HepG2 (cell line): ENCODE measurements around the gene TMEM214. TPM values are rescaled to one million over a fixed set of nuclear protein-coding genes. Genes with fewer than 3 reads are reported as not detected.
A peak's percentile ranks its signal among the peaks of the same experiment; 100 is the strongest.

Experiments
- ATAC-seq: fragments of 200-7000 bp; cut with Tn5 transposase; 3 replicates; pipeline ENCODE4 v1.9.1; 2020; ENCODE audit warnings: mild to moderate bottlenecking, moderate library complexity
- BruUV-seq: library from RNA; stranded (reverse); fragments of 400-500 nt; replicated peaks from 2 replicates; lab custom pipeline; 2021; lab: Mats Ljungman, UMichigan
- CTCF ChIA-PET: fragments of 300-600 bp; formaldehyde crosslinking; extraction: SDS; loops from one replicate; lab custom pipeline; 2021; ENCODE audit warnings: low total read pairs, inconsistent platforms, low intra/inter-chr PET ratio; lab: Yijun Ruan, JAX
- POLR2A ChIA-PET: fragments of 350-600 bp; sonication (Branson Sonifier 250); formaldehyde crosslinking; loops from one replicate; lab custom pipeline; 2020; ENCODE audit warnings: antibody characterized with exemption, inconsistent platforms; lab: Yijun Ruan, JAX
- DNase-seq: peaks from one replicate; pipeline ENCODE4 v3.0.0-alpha.2; 2015; ENCODE audit warnings: low spot score
- FAIRE-seq: peaks from 3 replicates; lab custom pipeline; 2011; peaks lifted over from hg19 to GRCh38; lab: Jason Lieb, UNC
- H2AFZ ChIP-seq: one replicate; pipeline ENCODE4 v1.6.1; 2011; ENCODE audit warnings: low read length, inconsistent platforms
- H3K27ac ChIP-seq: fragments of 300-600 bp; 3 replicates; pipeline ENCODE4 v1.8.0; 2011; ENCODE audit warnings: mixed run types, mild to moderate bottlenecking, mixed read lengths, low read length, inconsistent platforms; ENCODE audit not compliant: insufficient read depth; ENCODE audit errors: extremely low read length
- H3K27me3 ChIP-seq, 2 experiments: fragments of 200-600 bp in 1 of 2; 2 replicates in 1 of 2; 3 replicates in 1 of 2; pipeline versions ENCODE4 v1.6.0 to v1.8.0; 2011; ENCODE audit warnings: low read length in 2 of 2, mild to moderate bottlenecking in 2 of 2, moderate library complexity in 2 of 2, inconsistent platforms in 1 of 2; ENCODE audit not compliant: insufficient read depth in 2 of 2, control insufficient read depth in 1 of 2
- H3K36me3 ChIP-seq, 2 experiments: fragments of 200-600 bp in 1 of 2; replicated peaks in 1 of 2; 2 replicates in 1 of 2; 3 replicates in 1 of 2; pipeline versions ENCODE4 v1.5.1 to v1.8.0; 2011; ENCODE audit warnings: low read length in 2 of 2, inconsistent platforms in 1 of 2; ENCODE audit not compliant: insufficient read depth in 2 of 2, control insufficient read depth in 1 of 2
- H3K4me1 ChIP-seq: 2 replicates; pipeline ENCODE4 v1.5.1; 2012; ENCODE audit warnings: low read length, inconsistent platforms; ENCODE audit not compliant: insufficient read depth
- H3K4me2 ChIP-seq: 2 replicates; pipeline ENCODE4 v1.6.0; 2011; ENCODE audit warnings: low read depth, low read length, inconsistent platforms
- H3K4me3 ChIP-seq, 3 experiments: fragments of 200-600 bp in 1 of 3; sonication (generic), shearing (Covaris generic) in 1 of 3; replicated peaks in 1 of 3; 2 replicates each; pipeline ENCODE4 v1.5.1; 2011 to 2016; ENCODE audit warnings: low read length in 3 of 3, inconsistent platforms in 2 of 3, low read depth in 2 of 3, mild to moderate bottlenecking in 2 of 3, control low read depth in 1 of 3, mixed read lengths in 1 of 3; ENCODE audit not compliant: insufficient read depth in 1 of 3
- H3K79me2 ChIP-seq: one replicate; pipeline ENCODE4 v1.6.1; 2011; ENCODE audit warnings: low read length, inconsistent platforms; ENCODE audit not compliant: insufficient read depth
- H3K9ac ChIP-seq: 2 replicates; pipeline ENCODE4 v1.6.0; 2011; ENCODE audit warnings: mild to moderate bottlenecking, low read depth, low read length, inconsistent platforms; ENCODE audit not compliant: insufficient read depth
- H3K9me3 ChIP-seq: 2 replicates; pipeline ENCODE4 v1.5.1; 2012; ENCODE audit warnings: mild to moderate bottlenecking, low read length
- H4K20me1 ChIP-seq: 2 replicates; pipeline ENCODE4 v1.6.0; 2011; ENCODE audit warnings: inconsistent platforms, mild to moderate bottlenecking, low read length, moderate library complexity; ENCODE audit not compliant: insufficient read depth
- HES4 ChIP-seq: sonication (generic); formaldehyde crosslinking; IDR thresholded peaks from 2 replicates; pipeline ENCODE4 v1.9.0; 2021; ENCODE audit warnings: mild to moderate bottlenecking, missing genetic modification reagents, borderline replicate concordance
- KMT2A ChIP-seq: sonication (generic); formaldehyde crosslinking; IDR thresholded peaks from 2 replicates; pipeline ENCODE4 v1.4.0; 2020; ENCODE audit warnings: missing genetic modification reagents
- MAFF ChIP-seq: IDR thresholded peaks from 2 replicates; pipeline ENCODE4 v1.6.1; 2011; ENCODE audit warnings: low read depth, low read length, improper control_type of control experiment
- NCOA2 ChIP-seq: sonication (generic); formaldehyde crosslinking; IDR thresholded peaks from 2 replicates; pipeline ENCODE4 v1.8.0; 2022; ENCODE audit warnings: inconsistent platforms
- NFATC3 ChIP-seq: sonication (generic); formaldehyde crosslinking; IDR thresholded peaks from 2 replicates; pipeline ENCODE4 v1.5.1; 2020; ENCODE audit warnings: mild to moderate bottlenecking, missing genetic modification reagents
- POLR2A ChIP-seq, 2 experiments: IDR thresholded peaks; 2 replicates each; pipeline ENCODE4 v1.6.1; 2011; ENCODE audit warnings: low read depth in 2 of 2, low read length in 2 of 2, mild to moderate bottlenecking in 1 of 2, moderate library complexity in 1 of 2; ENCODE audit not compliant: insufficient read depth in 1 of 2
- POLR2AphosphoS2 ChIP-seq: IDR thresholded peaks from 2 replicates; pipeline ENCODE4 v1.6.1; 2011; ENCODE audit warnings: low read depth, low read length, improper control_type of control experiment
- POLR2G ChIP-seq: fragments of 200-400 bp; formaldehyde crosslinking; IDR thresholded peaks from 2 replicates; pipeline ENCODE4 v1.6.1; 2018; ENCODE audit warnings: mild to moderate bottlenecking, low read depth, low read length, moderate library complexity
- RBM22 ChIP-seq: fragments of 200-400 bp; formaldehyde crosslinking; optimal IDR thresholded peaks from 2 replicates; pipeline ENCODE3; 2017; ENCODE audit warnings: mild to moderate bottlenecking, low read length, moderate library complexity
- REST ChIP-seq, 2 experiments: IDR thresholded peaks; 2 replicates each; pipeline ENCODE4 v1.6.1; 2011 to 2012; ENCODE audit warnings: low read length in 2 of 2, borderline replicate concordance in 1 of 2, low read depth in 1 of 2, mild to moderate bottlenecking in 1 of 2, moderate library complexity in 1 of 2
- TP53 ChIP-seq: sonication (generic); formaldehyde crosslinking; conservative IDR thresholded peaks from 2 replicates; pipeline ENCODE4 v1.4.0; 2020; ENCODE audit warnings: missing genetic modification reagents
- ZFP91 ChIP-seq: sonication (generic); formaldehyde crosslinking; IDR thresholded peaks from 2 replicates; pipeline ENCODE4 v1.9.0; 2022; ENCODE audit warnings: missing genetic modification reagents, mild to moderate bottlenecking, borderline replicate concordance
- ZNF430 ChIP-seq: sonication (generic); formaldehyde crosslinking; IDR thresholded peaks from 2 replicates; pipeline ENCODE4 v1.9.0; 2021; ENCODE audit warnings: mild to moderate bottlenecking, missing genetic modification reagents
- ZSCAN25 ChIP-seq: sonication (generic); formaldehyde crosslinking; IDR thresholded peaks from 2 replicates; pipeline ENCODE4 v1.8.0; 2022; ENCODE audit warnings: mild to moderate bottlenecking, missing genetic modification reagents
- WGBS: methylation state at CpG from one replicate; pipeline ENCODE4 v1.1.6; 2017; ENCODE audit warnings: low lambda C conversion rate; 5-methylcytosine and 5-hydroxymethylcytosine counted together
- in situ Hi-C: cut with HindIII; loops from 2 replicates; pipeline ENCODE4 v1.10.0; 2017; ENCODE audit warnings: low pct_unique_long_range_greater_than_20kb; ENCODE audit not compliant: extremely low pct_ligation_motif_present
- intact Hi-C: fragments of 100-400 bp; cut with micrococcal nuclease; formaldehyde crosslinking; loops from one replicate; pipeline ENCODE4 v1.10.0; 2022; ENCODE audit not compliant: unreplicated experiment
- polyA plus RNA-seq, 8 experiments: library from polyadenylated mRNA; depleted of rRNA in 3 of 8; stranded (reverse) in 7 of 8; unstranded in 1 of 8; fragments of >200 nt; fragmentation: Illumina TruSeq in 4 of 8; extraction: Trizol in 4 of 8; gene quantifications; 2 replicates each; pipeline versions ENCODE4 v1.2.1 to v1.2.3, GENCODE V29; 2011 to 2016; ENCODE audit warnings: low read depth in 4 of 8, missing spikeins in 1 of 8, mixed read lengths in 1 of 8; ENCODE audit not compliant: insufficient read depth in 1 of 8
- total RNA-seq, 5 experiments: library from RNA; depleted of rRNA; stranded (reverse); fragments of >200 nt; fragmentation: Illumina TruSeq; extraction: Trizol; gene quantifications; 2 replicates each; pipeline ENCODE4 v1.2.3, GENCODE V29; 2016; ENCODE audit warnings: low read depth in 1 of 5

The TMEM214 gene
- total and polyA plus RNA-seq, 2 of the 13 experiments (the other 11 are each of a cell fraction or from before 2014, with no cell fraction given), result 58.3 to 132 TPM

GRCh38 chr2:27042985-27043634, 10.3 kb downstream of the TMEM214 start:
- CTCF ChIA-PET, result no interaction called here
- no peaks in the 10 kb centered on the region for H4K20me1 ChIP-seq
- BruUV-seq, result no TSS peak
- ATAC-seq, result no peak
- no peak overlapping the region for H3K27ac ChIP-seq
- no peaks in the 10 kb centered on the region for H3K79me2 ChIP-seq
- in situ Hi-C loops (no loop called here), intact Hi-C loops (no loop called here)
- WGBS, result 96% methylated on average over 7 of the region's 7 CpGs
- no peaks in the 10 kb centered on the region for H3K9me3 ChIP-seq
- DNase-seq, result no peak
- H3K36me3 ChIP-seq, result peaks cover 35 to 45% of the 10 kb centered on the region in 2 experiments
- no peak overlapping the region for H3K4me3 ChIP-seq
- H3K4me2 ChIP-seq, result no peak overlapping the region
- FAIRE-seq, result peak; percentile 48
- no peaks in the 10 kb centered on the region for H3K27me3 ChIP-seq
- POLR2A ChIA-PET, result interaction anchor here (1.2 to 4.2 kb wide), 2 partner anchors 8 to 9 kb away, joined by 3 to 28 read pairs; partner anchors contain the start of gene AGBL5
- H2AFZ ChIP-seq, result no peak overlapping the region
- no peaks in the 10 kb centered on the region for H3K4me1 ChIP-seq
- H3K9ac ChIP-seq, result no peak overlapping the region
- no peak for TF ChIP-seq REST (IDR thresholded peaks at IDR 0.05; ENCODE audit: borderline replicate concordance in 1 of 2, low read depth in 1 of 2, low read length in 2 of 2)
- no peak for TF ChIP-seq KMT2A (CRISPR knock-in tag)
- TF ChIP-seq RBM22, result no peak
- no peak for TF ChIP-seq HES4 (CRISPR knock-in tag)
- TF ChIP-seq POLR2A (IDR thresholded peaks at IDR 0.05; ENCODE audit: insufficient read depth in 1 of 2, low read depth in 2 of 2, low read length in 2 of 2), result peak in 1 of 2 experiments; percentile 15; a peak in 1 of 4 replicates
- TF ChIP-seq ZFP91 (CRISPR knock-in tag), result 0 out of 2 replicates have a peak, but pooled peaks have one; percentile 21
- TF ChIP-seq POLR2AphosphoS2, result 0 out of 2 replicates have a peak, but pooled peaks have one; percentile 38
- TF ChIP-seq NCOA2, result no peak
- TF ChIP-seq ZNF430 (CRISPR knock-in tag), result no peak
- no peak for TF ChIP-seq NFATC3
- no peak for TF ChIP-seq TP53
- TF ChIP-seq ZSCAN25, result no peak
- TF ChIP-seq POLR2G, result 0 out of 2 replicates have a peak, but pooled peaks have one; percentile 49
- TF ChIP-seq MAFF, result no peak
